ENCODE measurements around the gene LRCH4. TPM values are rescaled to one million over a fixed set of nuclear protein-coding genes. Genes with fewer than 3 reads are reported as not detected.

Gene LRCH4
- polyA plus RNA-seq, 1 donor (not counting 4 experiments of a cell fraction or from before 2014, with no cell fraction given): 4.9 TPM

DNA sequence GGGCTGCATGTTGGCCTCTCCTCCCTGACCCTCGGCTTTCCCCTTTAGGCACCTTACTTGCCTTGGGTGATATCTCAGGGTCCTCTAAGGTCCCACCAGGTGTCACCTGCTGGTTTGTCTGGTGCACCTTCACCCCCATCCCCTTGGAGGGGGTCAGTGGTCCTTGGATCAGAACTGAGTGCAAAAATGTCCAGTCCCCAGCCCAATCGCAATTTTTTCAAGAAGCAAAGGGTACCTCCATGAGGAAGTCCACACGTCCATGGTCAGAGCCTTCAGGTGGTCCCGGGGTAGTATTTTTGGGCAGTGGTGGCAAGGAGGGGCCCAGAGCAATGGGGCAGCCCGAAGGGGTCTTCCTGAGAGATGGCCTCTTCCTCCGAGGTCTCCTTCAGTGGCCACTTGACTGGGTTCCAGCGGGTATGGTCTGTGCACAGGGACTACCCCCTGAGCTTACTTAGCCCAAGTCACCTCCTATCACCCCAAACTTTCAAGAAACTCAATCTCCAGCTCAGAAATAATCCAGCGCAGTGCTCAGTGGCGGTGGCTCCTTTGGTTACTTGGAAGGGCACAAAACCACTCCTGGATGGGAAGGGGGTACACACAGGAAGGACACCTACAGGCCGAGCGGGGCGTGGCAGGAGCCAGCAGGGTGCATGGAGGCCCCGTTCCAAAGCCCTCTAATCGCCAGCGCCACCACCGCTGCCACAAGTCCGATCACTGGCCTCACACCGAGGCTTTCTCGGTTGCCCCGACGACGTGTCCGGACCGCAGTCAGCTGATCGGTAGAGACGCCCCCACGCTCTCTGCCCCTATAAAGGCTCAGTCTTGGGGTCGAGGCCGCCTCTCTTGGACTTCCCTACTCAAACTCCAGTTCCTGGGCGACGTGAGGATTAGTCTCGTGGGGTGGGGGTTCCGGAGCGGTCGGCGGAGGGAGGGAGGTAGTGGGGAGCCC lies 16.8 kb downstream of the LRCH4 start:
- no peak for FAIRE-seq

GRCh38 chr7:100568176-100568895 lies 17.6 kb downstream of the LRCH4 start:
- no peaks in the 10 kb centered on the region for H4K20me1 ChIP-seq (ENCODE audit: control insufficient read depth, extremely low read depth, insufficient read depth, low read length)
- peaks cover 3% of the 10 kb centered on the region for H3K4me1 ChIP-seq (ENCODE audit: control insufficient read depth, extremely low read depth, insufficient read depth, low read length)
- H3K9me1 ChIP-seq (ENCODE audit: control insufficient read depth, extremely low read depth, insufficient read depth, low read length): no peaks in the 10 kb centered on the region
- dilution Hi-C loops (cut with MboI; ENCODE audit: extremely low pct_ligation_motif_present, low sequenced_read_pairs): no loop called here
- H3K9ac ChIP-seq (ENCODE audit: control insufficient read depth, extremely low read depth, insufficient read depth, low read length): no peak overlapping the region
- peaks cover 0 to 2% of the 10 kb centered on the region in 2 experiments for H3K36me3 ChIP-seq (ENCODE audit: control insufficient read depth in 2 of 2, extremely low read depth in 1 of 2, insufficient read depth in 2 of 2, low read length in 2 of 2)
- H3K4me3 ChIP-seq (ENCODE audit: control insufficient read depth in 2 of 3, extremely low read depth in 1 of 3, insufficient read depth in 2 of 3, low read depth in 1 of 3, low read length in 3 of 3): no peak overlapping the region
- TF ChIP-seq, protein P1, sequence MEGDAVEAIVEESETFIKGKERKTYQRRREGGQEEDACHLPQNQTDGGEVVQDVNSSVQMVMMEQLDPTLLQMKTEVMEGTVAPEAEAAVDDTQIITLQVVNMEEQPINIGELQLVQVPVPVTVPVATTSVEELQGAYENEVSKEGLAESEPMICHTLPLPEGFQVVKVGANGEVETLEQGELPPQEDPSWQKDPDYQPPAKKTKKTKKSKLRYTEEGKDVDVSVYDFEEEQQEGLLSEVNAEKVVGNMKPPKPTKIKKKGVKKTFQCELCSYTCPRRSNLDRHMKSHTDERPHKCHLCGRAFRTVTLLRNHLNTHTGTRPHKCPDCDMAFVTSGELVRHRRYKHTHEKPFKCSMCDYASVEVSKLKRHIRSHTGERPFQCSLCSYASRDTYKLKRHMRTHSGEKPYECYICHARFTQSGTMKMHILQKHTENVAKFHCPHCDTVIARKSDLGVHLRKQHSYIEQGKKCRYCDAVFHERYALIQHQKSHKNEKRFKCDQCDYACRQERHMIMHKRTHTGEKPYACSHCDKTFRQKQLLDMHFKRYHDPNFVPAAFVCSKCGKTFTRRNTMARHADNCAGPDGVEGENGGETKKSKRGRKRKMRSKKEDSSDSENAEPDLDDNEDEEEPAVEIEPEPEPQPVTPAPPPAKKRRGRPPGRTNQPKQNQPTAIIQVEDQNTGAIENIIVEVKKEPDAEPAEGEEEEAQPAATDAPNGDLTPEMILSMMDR (optimal IDR thresholded peaks at IDR 0.05 in 1 of 3, IDR thresholded peaks at IDR 0.05 in 1 of 3, conservative IDR thresholded peaks at IDR 0.05 in 1 of 3; ENCODE audit: extremely low read depth in 1 of 3, insufficient read depth in 2 of 3, low read length in 3 of 3): no peak
- no peak for TF ChIP-seq EZH2 (IDR thresholded peaks at IDR 0.05; ENCODE audit: low read length)
- DNase-seq (ENCODE audit: low read depth, low spot score) (no peak), FAIRE-seq (no peak)
- no peak overlapping the region for H3K4me2 ChIP-seq (ENCODE audit: control insufficient read depth, extremely low read depth, insufficient read depth, low read depth, low read length)
- no peaks in the 10 kb centered on the region for H3K79me2 ChIP-seq (ENCODE audit: control insufficient read depth, insufficient read depth, low read length)
- peaks cover 23% of the 10 kb centered on the region for H3K27me3 ChIP-seq (ENCODE audit: control insufficient read depth, extremely low read depth, insufficient read depth, low read length)
- H3K27ac ChIP-seq (ENCODE audit: control insufficient read depth, insufficient read depth, low read length): no peak overlapping the region
- H2AFZ ChIP-seq (ENCODE audit: control insufficient read depth, low read length): no peak overlapping the region
- no peaks in the 10 kb centered on the region for H3K9me3 ChIP-seq (ENCODE audit: control insufficient read depth, low read depth, low read length)

More for the DNA sequence above, 16.8 kb downstream of the LRCH4 start:
- dilution Hi-C loops (cut with MboI; ENCODE audit: extremely low pct_ligation_motif_present, low sequenced_read_pairs): no loop called here
- Histone ChIP-seq H3K4me2 (ENCODE audit: control insufficient read depth, extremely low read depth, insufficient read depth, low read depth, low read length) (peak overlapping the region; percentile 69), H3K27ac (ENCODE audit: control insufficient read depth, insufficient read depth, low read length) (no peak overlapping the region), H3K79me2 (ENCODE audit: control insufficient read depth, insufficient read depth, low read length) (no peaks in the 10 kb centered on the region), H3K9ac (ENCODE audit: control insufficient read depth, extremely low read depth, insufficient read depth, low read length) (no peak overlapping the region), H3K9me1 (ENCODE audit: control insufficient read depth, extremely low read depth, insufficient read depth, low read length) (no peaks in the 10 kb centered on the region), H3K36me3 (ENCODE audit: control insufficient read depth in 2 of 2, extremely low read depth in 1 of 2, insufficient read depth in 2 of 2, low read length in 2 of 2) (peaks cover 0 to 4% of the 10 kb centered on the region in 2 experiments), H3K4me1 (ENCODE audit: control insufficient read depth, extremely low read depth, insufficient read depth, low read length) (peaks cover 3% of the 10 kb centered on the region), H2AFZ (ENCODE audit: control insufficient read depth, low read length) (no peak overlapping the region), H3K9me3 (ENCODE audit: control insufficient read depth, low read depth, low read length) (no peaks in the 10 kb centered on the region), H4K20me1 (ENCODE audit: control insufficient read depth, extremely low read depth, insufficient read depth, low read length) (no peaks in the 10 kb centered on the region), H3K4me3 (ENCODE audit: control insufficient read depth in 2 of 3, extremely low read depth in 1 of 3, insufficient read depth in 2 of 3, low read depth in 1 of 3, low read length in 3 of 3) (no peak overlapping the region), H3K27me3 (ENCODE audit: control insufficient read depth, extremely low read depth, insufficient read depth, low read length) (peaks cover 23% of the 10 kb centered on the region)
- no peak for DNase-seq (ENCODE audit: low read depth, low spot score)
- no peak for TF ChIP-seq EZH2 (IDR thresholded peaks at IDR 0.05; ENCODE audit: low read length)
- TF ChIP-seq, protein P1 (optimal IDR thresholded peaks at IDR 0.05 in 1 of 3, IDR thresholded peaks at IDR 0.05 in 1 of 3, conservative IDR thresholded peaks at IDR 0.05 in 1 of 3; ENCODE audit: extremely low read depth in 1 of 3, insufficient read depth in 2 of 3, low read length in 3 of 3): peak; percentile 23 to 46 (median 43)

Data from keratinocyte (primary cell).